HG03103 (cell line): Measurements from ENCODE around the gene TCHH.

Experiments used
- ATAC-seq: cut with Tn5 transposase; IDR thresholded peaks from one replicate; pipeline ENCODE4 v1.9.1; 2021; ENCODE audit warnings: low read depth; ENCODE audit not compliant: unreplicated experiment

The TCHH gene

GRCh38 chr1:152071123-152071522 is 44.1 kb downstream of the TCHH start:
- no peak for ATAC-seq

DNA sequence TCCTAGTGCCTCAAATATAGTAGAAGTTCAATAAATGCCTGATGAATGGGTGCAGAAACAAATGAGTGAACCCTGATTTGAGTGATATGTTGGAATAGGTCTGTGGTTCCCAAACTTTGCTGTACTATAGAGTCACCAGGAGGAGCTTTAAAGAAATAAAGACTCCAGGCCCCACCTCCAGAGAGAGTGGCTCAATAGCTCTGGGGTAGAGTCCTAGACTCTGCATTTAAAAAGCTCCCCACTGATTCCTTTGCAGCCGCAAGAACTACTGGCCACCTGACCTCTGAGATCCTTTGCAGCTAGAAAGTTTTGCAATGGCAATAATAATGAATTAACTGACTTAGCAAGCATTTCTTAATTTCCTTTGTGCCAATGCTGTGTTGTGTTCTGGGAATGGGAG is 47.3 kb downstream of the TCHH start:
- ATAC-seq: no peak

DNA sequence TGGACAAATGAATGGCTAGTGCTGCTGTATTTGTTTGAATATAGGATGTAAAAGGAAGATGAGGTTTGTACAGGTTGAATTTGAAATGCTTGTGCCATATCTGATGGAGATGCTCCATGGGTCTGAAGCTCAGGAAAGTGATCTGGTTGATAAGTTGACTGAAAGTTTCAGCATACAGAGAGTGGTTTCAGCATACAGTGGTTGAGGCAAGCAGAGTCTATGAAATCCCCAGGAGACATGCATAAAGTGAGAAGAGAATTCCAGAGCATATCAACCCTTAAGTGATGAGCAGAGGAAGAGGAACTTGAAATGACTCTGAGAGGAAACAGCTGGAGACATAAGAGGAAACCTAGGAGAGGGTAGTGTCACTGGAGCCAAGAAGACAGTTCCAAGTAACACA is 48.1 kb downstream of the TCHH start:
- ATAC-seq: no peak

GRCh38 chr1:152061952-152062351 is 53.3 kb downstream of the TCHH start:
- no peak for ATAC-seq
